Measurements from ENCODE around the gene GLA.

DNA sequence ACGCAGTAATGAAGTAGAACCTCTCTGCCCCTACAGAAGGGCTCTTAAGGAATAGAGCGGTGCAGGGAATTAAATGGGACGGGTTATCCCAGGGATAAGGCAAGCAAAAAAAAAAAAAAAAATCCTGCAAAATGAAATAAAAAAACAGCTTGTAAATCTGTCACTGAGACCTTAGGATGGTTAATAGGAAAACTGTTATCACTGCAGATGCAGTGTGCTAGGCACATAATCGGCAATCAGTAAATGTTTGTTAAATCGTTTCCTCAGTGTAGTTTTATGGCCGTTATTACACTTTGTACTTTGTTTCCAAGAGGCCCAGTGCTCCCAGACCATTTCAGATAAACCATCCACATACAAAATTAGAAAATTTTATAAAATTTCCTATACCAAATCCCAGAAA lies 1.3 kb upstream of the GLA start:
- TF ChIP-seq, protein P1, sequence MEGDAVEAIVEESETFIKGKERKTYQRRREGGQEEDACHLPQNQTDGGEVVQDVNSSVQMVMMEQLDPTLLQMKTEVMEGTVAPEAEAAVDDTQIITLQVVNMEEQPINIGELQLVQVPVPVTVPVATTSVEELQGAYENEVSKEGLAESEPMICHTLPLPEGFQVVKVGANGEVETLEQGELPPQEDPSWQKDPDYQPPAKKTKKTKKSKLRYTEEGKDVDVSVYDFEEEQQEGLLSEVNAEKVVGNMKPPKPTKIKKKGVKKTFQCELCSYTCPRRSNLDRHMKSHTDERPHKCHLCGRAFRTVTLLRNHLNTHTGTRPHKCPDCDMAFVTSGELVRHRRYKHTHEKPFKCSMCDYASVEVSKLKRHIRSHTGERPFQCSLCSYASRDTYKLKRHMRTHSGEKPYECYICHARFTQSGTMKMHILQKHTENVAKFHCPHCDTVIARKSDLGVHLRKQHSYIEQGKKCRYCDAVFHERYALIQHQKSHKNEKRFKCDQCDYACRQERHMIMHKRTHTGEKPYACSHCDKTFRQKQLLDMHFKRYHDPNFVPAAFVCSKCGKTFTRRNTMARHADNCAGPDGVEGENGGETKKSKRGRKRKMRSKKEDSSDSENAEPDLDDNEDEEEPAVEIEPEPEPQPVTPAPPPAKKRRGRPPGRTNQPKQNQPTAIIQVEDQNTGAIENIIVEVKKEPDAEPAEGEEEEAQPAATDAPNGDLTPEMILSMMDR (IDR thresholded peaks at IDR 0.05; ENCODE audit: low read depth, low read length), result no peak
- TF ChIP-seq EZH2phosphoT487 (IDR thresholded peaks at IDR 0.05; ENCODE audit: low read depth), result no peak

Measured in OCI-LY3 (cell line).